Stimulated activated CD8-positive, alpha-beta memory T cell treated with anti-CD3 and anti-CD28 coated beads, Interleukin-4, amount 100 ng/mL, for 24 hours (primary cell): Measurements from ENCODE around the gene TNFSF4.

ENCODE experiments used
- DNase-seq: peaks from one replicate; pipeline ENCODE4 v3.0.0-alpha.2; 2020; ENCODE audit warnings: low read depth

Gene TNFSF4

DNA sequence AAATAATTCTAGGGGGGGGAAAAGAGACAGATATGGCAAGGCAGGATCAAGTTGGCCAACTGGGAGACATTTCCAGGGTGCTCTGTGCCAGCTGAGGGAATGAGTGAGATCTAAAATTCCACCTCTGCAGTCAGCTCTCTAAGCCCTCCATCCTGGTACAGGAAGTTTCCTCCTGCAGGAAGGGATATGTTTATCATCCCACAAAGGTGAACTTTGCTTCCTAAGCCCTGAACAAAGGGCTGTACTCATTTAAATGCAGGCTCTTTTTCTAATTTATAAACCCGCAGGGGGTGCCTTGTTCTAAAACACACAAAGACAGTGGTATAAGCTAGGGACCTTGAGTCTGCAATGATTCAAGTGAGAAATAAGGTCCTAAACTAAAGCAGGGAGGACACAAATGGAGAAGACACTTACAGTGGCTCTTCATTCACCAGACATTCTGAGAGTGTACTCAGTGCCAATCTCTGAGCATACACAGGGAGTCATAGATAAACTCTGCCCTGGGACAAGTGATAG is 3.6 kb upstream of the TNFSF4 start:
- DNase-seq, result no peak

DNA sequence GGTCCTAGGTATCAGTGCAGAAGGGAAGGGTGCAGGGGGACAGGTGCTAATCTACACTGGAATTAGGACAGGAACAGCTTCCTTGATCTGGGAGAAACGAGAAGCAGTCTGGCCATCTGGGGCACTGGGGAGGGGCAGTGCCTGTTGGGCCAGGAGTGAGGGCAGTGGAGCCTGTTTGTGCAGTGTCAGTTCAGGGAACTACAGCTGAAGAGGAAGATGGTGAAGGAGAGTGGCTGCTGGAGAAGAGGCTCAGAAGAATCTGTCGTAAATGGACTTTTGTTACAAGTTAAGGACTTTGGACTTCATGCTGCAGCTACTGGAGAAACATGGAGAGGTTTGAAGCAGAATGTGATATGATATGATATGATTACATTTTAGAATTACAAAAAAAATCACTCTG is 3.2 kb upstream of the TNFSF4 start:
- DNase-seq, result no peak

DNA sequence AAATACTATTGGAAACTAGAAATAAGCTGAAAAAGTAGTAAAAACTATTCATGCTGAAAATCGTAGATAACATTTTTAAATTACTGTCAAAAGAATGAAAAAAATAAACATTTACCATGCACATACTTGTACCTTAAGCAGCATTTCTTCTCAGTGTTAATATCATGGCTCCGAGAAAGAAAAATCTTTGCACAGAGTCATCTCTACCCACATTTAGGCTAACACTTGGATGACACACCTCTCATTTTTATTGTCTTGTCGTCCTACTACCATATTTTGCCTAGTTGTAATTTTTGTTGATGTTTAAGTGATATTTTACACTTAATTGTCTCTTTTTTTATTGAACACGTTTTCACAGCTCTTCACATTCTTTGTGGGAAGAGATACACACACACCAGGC is 1.7 kb upstream of the TNFSF4 start:
- no peak for DNase-seq

DNA sequence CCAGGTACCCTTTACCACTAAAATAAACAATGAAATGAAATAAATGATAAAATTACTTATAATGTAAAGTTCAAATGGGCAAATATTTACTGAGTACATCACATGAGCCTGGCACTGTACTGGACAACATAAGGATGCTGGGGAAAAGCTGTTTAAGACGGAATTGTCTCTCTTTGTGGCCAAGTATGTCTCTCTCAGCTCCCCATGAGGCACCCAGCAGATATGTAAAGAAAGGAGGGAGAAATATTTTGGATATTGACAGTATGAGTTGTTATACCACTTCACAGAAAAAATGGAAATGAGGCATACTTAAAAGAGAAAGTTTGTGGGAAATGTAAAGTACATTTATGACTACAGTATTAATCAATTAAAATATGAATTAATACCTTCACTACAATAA is 1.0 kb upstream of the TNFSF4 start:
- DNase-seq, result no peak

DNA sequence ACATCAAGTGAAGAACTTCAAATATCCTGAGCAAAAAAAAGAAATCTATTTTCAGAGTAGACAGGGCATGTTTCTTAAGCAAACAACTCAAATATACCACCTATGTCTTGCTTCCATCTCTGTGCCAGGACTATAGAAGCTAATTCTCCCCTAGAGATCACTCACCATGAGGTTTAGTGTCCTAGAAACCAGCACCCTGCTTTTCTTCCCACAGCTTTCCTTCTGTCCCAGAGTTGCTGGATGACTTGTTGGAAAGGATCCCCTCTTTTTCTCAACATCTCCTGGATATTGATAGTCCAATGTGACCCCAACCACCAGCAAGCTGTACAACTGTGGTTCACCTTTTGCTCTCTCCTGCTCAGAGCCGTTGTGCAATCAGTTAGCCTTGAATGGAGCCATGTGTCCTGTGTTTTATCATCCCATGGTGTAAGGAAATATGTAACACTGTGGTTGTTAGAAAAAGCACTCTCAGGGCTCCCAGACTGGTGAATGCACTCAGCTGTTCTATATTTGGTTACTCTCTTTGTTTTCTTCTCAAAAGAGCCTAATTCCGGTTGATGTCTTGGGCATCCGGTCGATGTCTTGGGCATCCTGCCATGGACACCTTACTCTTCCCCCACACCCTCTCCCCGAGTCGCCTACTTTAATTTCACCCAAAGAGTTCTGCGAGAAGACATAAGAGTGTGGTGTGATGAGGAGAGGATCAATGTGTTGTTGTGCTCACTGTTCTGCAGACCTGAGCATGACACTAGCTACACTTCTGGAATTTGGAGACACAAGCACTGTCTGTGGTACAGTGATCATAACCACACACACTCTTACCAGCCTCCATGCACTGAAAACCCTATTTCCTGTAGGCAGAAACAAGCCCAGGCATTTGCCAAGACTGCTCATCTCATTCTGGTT is 1.7 kb downstream of the TNFSF4 start:
- no peak for DNase-seq

- DNase-seq, result no peak
Observed at GRCh38 chr1:173204693-173205092, 2.4 kb downstream of the TNFSF4 start.

DNA sequence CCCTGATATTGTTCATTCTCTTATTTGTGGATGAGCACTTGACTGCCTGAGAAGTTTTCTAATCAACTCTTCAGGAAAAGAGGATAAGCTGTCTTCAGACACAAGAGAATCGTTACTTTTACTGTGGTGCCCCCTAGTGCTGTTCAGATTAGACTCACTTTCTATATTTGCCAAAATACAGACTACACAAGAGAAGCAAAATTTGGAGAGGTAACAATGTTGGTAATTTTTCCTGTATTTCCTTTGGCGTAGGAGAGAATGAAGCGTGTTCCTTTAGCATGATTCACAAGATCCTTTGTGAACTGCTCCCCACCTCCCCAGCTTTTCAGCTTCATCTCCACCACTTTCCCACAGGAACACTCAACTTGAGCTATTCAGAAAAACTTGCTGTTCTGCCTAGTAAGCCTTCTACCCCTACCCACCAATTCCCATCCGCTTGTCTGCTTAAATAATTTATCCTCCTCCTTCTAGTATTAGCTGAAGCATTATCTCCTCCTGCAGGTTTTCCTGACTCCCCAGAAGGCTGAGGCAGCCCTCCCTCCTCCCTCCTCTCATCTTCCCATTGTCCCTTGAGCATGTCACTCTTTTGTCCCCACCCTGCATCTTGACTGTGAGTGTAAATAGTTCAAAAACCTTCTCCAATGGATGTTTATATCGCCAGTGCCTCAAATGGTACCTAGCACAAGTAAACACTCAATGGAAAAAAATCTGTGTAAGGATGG is 4.5 kb downstream of the TNFSF4 start:
- no peak for DNase-seq

DNA sequence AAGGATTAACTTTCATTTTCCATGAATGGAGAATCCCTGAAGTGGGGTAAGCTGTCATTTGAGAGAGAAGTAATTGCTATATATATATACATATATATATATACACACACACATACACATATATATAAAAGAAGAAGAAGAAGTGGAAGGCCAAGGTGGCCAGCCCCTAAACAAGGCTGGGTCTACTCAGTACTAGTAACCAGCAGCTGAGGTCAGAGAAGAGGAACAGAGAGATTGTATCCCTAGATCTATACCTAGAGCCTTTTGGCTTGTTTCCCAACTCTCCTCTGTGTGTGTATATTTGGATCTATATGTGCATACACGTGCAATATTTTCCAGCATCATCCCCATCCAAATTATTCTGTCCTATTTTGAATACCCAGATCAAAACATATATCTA is 5.2 kb downstream of the TNFSF4 start:
- no peak for DNase-seq

- peak; percentile 41 for DNase-seq
Observed at GRCh38 chr1:173195596-173196088, 11.5 kb downstream of the TNFSF4 start.

DNA sequence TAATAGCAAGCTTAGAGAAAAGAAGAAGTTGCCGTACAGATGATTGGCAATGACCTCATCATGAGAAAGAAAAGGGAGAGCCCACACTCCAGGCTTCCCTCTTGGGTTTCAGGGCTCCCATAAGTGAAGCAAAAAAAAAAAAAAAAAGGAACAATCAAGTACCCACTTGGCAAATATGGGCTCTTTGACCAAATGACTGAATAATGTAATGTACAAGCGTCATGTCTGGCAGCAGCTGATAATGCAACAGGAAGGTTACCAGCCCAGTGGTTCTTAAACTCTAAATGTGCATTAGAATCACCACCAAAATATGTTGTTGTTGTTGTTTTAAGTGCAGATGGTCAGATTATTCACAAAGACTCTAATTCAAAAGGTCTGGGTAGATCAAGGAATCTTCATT is 13.5 kb downstream of the TNFSF4 start:
- DNase-seq, result no peak

GRCh38 chr1:173191011-173191705 is 16.0 kb downstream of the TNFSF4 start:
- DNase-seq, result no peak

DNA sequence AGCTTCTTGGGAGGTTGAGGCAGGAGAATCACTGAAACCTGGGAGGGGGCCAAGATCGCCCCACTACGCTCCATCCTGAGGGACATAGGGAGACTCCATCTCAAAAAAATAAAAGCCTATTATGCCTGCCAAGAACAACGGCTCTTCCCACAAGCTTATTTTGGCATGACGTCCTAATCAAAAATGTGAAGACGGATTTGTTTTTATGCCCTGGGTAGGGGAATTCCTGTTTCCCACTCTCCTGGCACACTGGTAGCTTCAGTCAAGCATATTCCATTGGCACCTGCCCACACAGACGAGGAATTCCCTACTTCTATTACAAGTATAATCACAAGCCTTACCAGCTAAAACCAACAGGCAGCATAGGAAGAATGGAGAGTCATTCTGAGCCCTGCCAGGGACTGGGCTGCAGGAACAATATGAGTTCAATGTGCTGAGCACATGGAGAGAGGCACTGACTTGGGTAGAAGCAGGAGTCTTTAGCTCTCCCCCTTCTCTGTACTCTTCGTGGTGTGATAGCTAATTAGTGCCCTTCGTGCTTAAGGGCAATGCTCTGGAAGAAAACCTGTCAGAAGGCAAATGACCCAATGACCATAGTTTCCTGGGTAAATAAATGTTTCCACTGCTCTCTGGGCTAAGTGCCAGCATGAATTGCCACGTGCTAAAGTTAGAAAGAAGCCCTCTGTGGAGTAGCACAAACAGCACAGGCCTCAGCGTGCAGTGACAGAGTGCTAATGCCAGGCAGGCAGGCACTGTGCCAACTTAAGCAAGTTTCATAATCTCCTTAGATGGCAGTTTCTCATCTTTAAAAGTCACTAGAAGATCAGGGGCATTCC is 16.8 kb downstream of the TNFSF4 start:
- DNase-seq, result no peak

- DNase-seq, result no peak
Observed at GRCh38 chr1:173187671-173188237, 19.4 kb downstream of the TNFSF4 start.

DNA sequence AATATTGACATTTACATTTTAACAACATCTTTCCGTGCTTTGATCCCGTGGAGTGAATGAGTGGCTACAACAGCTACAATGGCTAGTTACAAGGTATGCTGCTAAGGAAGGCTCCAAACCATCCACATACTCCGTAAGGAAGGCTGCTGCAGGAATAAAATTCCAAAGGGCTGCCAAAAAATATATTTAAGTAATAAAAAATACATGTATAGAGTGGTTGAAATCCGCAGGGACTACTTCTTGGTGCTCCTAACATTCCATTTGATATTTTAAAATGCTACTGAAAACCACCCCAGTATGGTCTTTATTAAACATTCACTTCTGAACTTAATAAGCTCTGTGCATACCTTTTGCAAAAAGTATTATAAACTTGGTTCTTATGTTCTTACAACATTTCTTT is 25.3 kb downstream of the TNFSF4 start:
- DNase-seq, result no peak

DNA sequence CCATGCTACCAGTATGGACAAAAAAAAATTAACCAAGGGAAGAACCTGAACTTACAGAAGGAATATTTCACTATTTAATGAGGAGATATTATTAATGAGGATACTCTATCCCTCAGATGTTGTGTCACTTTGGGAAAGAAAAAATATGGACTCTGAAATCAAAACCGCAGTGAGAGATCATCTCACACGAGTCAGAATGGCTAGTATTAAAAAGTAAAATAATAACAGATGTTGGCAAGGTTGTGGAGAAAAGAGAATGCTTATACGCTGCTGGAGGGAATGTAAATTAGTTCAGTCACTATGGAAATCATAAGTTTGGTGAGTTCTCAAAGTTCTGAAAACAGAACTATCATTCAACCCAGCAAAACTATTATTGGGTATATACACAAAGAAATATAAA is 30.9 kb downstream of the TNFSF4 start:
- no peak for DNase-seq

DNA sequence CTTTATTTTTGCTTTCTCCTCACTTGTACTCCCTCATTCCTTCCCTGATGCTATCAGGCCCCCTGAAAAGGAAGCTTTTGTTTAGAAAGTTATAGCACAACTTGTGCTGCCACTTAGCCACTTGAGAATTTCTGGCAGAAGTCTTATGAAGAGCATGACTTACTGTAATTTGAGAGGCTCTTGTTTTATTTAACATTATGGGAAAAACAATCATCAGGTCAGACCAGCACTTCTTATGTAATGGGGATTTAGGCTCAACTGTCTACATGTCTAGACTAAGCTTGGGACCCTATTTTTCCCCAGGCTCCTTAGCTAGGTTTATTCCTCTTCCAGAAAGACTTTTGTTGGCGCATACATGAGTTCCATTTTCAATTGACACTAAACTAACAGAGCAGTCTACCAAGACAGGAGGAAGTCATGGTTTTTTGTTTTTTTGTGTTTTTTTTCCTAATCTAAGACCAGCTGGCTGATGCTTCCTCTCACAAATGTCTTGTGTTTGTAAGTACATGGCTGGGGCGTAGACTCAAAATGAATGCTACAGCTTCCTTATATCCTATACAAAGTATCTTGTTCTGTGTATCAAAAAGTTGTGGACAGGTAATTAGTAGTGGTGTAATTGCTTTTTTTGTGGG is 31.5 kb downstream of the TNFSF4 start:
- DNase-seq, result no peak

- DNase-seq, result no peak
Observed at GRCh38 chr1:173173388-173173787, 33.7 kb downstream of the TNFSF4 start.

- DNase-seq, result no peak
Observed at GRCh38 chr1:173171152-173171551, 36.0 kb downstream of the TNFSF4 start.

DNA sequence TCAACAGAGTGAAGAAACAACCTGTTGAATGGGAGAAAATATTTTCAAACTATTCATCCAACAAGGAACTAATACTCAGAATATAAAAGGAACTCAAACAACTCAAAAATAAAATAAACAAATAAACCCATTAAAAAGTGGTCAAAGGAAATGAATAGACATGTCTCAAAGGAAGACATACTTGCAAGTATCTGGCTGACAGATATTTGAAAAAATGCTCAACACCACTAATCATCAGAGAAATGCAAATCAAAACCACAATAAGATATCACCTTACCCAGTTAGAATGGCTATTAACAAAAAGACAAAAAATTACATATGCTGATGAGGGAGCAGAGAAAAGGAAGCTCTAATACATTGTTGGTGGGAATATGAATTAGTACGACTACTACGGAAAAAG is 38.2 kb downstream of the TNFSF4 start:
- DNase-seq, result no peak

DNA sequence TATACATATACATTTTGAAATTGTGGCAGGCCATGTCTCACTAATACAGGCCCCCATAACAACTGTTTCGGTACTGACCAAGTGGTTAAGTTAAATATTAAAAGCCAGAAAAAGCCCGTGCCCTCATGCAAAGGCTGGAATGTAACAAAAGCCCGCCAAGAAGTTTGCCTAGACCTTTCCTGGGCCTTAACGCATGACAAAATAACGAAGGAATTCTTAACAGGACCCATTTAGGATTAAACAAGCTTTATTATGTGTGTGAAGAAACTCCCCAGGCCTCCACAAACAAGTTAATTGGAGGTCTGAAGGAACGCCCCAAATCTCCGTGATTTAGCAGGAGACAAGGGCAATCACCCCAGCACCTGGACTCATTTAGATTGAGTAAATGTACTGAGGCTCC is 42.4 kb downstream of the TNFSF4 start:
- DNase-seq, result no peak

DNA sequence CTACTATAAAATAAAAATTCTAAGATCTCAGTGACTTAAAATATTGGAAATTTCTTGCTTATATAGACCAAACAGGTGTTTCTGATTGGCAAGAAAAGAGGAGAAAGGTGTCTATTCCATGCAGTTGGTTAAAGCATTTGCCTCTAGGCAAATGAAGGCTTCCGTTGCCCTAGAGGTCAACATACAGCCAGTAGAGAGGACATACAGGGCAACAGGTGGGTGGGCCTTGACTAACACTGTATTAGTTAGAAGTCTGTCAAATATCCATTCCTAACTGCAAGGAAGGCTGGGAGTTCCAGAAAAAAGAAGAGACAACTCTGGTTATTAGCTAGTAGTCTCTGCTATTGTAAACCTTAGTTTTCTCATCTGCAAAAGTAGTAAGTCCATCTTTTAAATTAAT is 43.0 kb downstream of the TNFSF4 start:
- no peak for DNase-seq
